Thoracic aorta (tissue), 2 donors: ENCODE measurements around the gene OR51I2. TPM values are rescaled to one million over a fixed set of nuclear protein-coding genes. Genes with fewer than 3 reads are reported as not detected.

ENCODE experiments used
- ATAC-seq: fragments of 150-250 bp; one replicate; pipeline ENCODE4 v1.8.0; 2017; ENCODE audit warnings: low read depth; ENCODE audit not compliant: insufficient number of reproducible peaks, low FRiP score
- DNase-seq: peaks from one replicate; pipeline ENCODE4 v3.0.0-alpha.2; 2020; ENCODE audit warnings: low spot score
- H3K27ac ChIP-seq, 2 donors: fragments of 200-600 bp; sonication (generic); 1 replicate in 1 of 2; 2 replicates in 1 of 2; pipeline ENCODE4 v1.5.1; 2016; ENCODE audit warnings: mild to moderate bottlenecking in 2 of 2, moderate library complexity in 2 of 2
- H3K27me3 ChIP-seq: fragments of 200-600 bp; sonication (generic); replicated peaks from 2 replicates; pipeline ENCODE4 v1.6.0; 2016; ENCODE audit warnings: mild to moderate bottlenecking; ENCODE audit not compliant: insufficient read depth
- H3K36me3 ChIP-seq: fragments of 200-600 bp; sonication (generic); one replicate; pipeline ENCODE4 v1.5.1; 2016
- H3K4me1 ChIP-seq, 2 donors: fragments of 200-600 bp; sonication (generic); 1 replicate in 1 of 2; 2 replicates in 1 of 2; pipeline versions ENCODE4 v1.5.1 to v1.6.0; 2016; ENCODE audit warnings: low read depth in 2 of 2, mild to moderate bottlenecking in 1 of 2; ENCODE audit not compliant: control insufficient read depth in 1 of 2
- H3K4me3 ChIP-seq: fragments of 200-600 bp; sonication (generic); 2 replicates; pipeline ENCODE4 v1.5.1; 2016; ENCODE audit warnings: mild to moderate bottlenecking
- H3K9me3 ChIP-seq: fragments of 200-600 bp; sonication (generic); 2 replicates; pipeline ENCODE4 v1.5.1; 2016
- total RNA-seq, 2 donors: library from RNA; depleted of rRNA; stranded (reverse); fragments of >200 nt; gene quantifications; one replicate each; pipeline versions ENCODE4 v1.1.0 to v1.2.3, GENCODE V29; 2016
- TF ChIP-seq, protein P1 (sequence below): fragments of 200-600 bp; sonication (generic); IDR thresholded peaks from one replicate; pipeline ENCODE4 v1.5.1; 2019; ENCODE audit warnings: antibody characterized with exemption

The OR51I2 gene
- total RNA-seq, 2 donors from 2014 or later: not detected

DNA sequence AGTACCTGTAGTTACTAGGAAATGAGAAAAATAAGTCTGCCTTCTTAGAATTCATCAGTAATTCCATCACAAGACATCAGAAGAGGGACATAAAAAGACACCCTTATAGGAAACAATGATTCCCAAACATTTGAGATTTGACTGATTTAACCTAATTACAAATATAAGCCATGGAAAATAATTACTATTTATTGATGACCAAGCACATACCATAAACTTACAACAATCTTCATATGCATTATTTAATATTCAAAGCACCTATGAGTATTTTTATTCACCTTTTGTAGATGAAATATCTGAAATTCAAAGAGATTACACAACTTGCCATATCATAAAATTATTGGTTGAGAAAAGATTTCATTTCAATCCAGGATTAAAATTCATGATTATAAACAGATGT, 24.8 kb downstream of the OR51I2 start:
- Histone ChIP-seq H3K27ac (no peak overlapping the region), H3K27me3 (no peaks in the 10 kb centered on the region), H3K4me3 (no peak overlapping the region), H3K9me3 (no peaks in the 10 kb centered on the region), H3K4me1 (no peaks in the 10 kb centered on the region), H3K36me3 (no peaks in the 10 kb centered on the region)
- no peak for ATAC-seq
- TF ChIP-seq, protein P1, sequence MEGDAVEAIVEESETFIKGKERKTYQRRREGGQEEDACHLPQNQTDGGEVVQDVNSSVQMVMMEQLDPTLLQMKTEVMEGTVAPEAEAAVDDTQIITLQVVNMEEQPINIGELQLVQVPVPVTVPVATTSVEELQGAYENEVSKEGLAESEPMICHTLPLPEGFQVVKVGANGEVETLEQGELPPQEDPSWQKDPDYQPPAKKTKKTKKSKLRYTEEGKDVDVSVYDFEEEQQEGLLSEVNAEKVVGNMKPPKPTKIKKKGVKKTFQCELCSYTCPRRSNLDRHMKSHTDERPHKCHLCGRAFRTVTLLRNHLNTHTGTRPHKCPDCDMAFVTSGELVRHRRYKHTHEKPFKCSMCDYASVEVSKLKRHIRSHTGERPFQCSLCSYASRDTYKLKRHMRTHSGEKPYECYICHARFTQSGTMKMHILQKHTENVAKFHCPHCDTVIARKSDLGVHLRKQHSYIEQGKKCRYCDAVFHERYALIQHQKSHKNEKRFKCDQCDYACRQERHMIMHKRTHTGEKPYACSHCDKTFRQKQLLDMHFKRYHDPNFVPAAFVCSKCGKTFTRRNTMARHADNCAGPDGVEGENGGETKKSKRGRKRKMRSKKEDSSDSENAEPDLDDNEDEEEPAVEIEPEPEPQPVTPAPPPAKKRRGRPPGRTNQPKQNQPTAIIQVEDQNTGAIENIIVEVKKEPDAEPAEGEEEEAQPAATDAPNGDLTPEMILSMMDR: no peak
- no peak for DNase-seq

DNA sequence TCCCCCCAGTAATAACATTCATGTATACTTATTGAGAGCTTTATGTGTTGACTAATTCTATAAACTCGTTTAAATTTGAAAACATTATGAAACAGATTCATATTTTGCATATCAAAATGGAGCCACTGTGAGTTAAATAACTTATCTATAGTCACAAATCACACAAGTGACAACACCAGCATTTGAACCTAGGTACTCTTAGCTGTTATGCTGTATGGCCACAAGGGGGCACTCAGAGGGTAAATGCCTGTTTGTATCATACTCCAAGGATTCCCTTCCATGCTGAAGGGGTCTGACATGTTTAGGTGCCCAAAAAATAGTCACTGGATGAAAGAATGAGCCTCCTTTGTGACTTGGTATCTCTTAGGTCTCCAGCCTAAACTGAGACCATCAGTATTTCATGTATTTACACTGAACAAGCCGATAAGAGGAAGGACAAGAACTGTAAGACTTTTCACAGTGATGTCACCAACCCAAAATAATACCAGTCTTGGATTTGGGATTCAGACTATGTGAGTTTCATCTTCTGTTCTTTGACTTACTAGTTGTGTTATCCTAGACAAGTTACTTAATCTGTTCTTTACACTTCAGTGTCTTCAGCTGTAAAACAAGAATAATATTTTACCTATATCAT, 27.2 kb downstream of the OR51I2 start:
- no peak for ATAC-seq
- Histone ChIP-seq H3K9me3 (no peaks in the 10 kb centered on the region), H3K36me3 (no peaks in the 10 kb centered on the region), H3K4me1 (no peaks in the 10 kb centered on the region), H3K4me3 (no peak overlapping the region), H3K27me3 (no peaks in the 10 kb centered on the region), H3K27ac (no peak overlapping the region)
- TF ChIP-seq, protein P1: peak; percentile 62
- no peak for DNase-seq

DNA sequence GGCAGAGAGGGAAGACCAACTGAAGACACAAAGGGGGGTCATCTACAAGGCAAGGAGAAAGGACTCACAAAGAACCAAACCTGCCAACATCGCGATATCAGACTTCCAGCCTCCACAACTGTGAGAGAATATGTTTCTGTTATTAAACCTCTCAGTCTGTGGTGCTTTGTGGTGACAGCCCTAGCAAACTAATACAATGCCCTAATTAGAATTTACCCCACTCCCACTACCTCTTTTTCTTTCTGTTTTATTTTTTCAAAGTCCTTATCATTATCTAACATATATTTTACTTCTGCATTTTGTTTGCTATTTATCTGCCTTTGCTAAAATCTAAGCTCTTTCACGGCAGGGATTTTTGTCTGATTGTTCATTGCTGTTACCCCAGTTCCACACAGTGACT, 36.9 kb downstream of the OR51I2 start:
- TF ChIP-seq, protein P1: no peak
- ATAC-seq (no peak), DNase-seq (no peak)
- H3K4me1 ChIP-seq: no peaks in the 10 kb centered on the region
- no peak overlapping the region for H3K27ac ChIP-seq
- no peaks in the 10 kb centered on the region for H3K9me3 ChIP-seq
- H3K4me3 ChIP-seq: no peak overlapping the region
- H3K27me3 ChIP-seq: no peaks in the 10 kb centered on the region
- no peaks in the 10 kb centered on the region for H3K36me3 ChIP-seq

DNA sequence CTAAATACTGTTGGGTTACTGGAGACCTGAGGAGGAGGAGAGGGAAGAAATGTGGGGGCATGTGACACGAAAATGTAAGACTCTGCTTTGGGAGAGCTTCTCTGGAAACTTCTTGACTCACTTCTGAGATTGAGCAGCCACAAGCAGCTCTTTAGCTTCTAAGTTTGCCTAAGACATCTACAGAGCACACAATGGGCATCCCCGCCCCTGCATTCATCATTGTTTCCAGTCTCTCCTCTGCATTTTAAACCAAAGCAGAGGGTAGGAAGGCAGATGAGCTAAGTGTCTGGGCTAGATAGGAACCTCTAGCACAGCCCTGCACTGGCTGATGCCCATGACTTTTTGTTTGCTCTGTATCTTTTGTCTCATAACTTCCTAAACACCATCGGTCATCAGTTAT, 37.3 kb downstream of the OR51I2 start:
- DNase-seq (no peak), ATAC-seq (no peak)
- Histone ChIP-seq H3K36me3 (no peaks in the 10 kb centered on the region), H3K9me3 (no peaks in the 10 kb centered on the region), H3K27me3 (no peaks in the 10 kb centered on the region), H3K27ac (no peak overlapping the region), H3K4me1 (no peaks in the 10 kb centered on the region), H3K4me3 (no peak overlapping the region)
- TF ChIP-seq, protein P1: no peak

DNA sequence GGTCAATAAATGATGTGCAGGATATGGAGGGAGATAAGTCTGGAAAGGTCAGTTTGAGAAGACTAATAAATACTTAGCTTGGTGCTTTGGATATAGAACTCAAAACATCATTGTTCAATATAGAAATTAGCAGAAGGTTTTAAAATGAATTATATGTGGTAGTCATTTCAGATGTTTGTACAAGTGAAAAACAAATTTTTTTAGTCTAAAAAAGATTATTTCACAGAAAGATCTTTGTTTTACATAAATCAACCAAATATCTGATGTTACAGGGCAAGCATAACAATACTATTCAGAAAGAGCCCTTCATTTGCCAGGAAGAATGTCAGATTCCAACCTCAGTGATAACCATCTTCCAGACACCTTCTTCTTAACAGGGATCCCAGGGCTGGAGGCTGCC, 39.3 kb downstream of the OR51I2 start, which contains the start of gene OR52D1:
TSS of gene OR52D1 (plus strand) at position 301 of the 400 bp plus-strand sequence. CDS start at position 323, 22 bp downstream.
- DNase-seq (no peak), ATAC-seq (no peak)
- Histone ChIP-seq H3K36me3 (no peaks in the 10 kb centered on the region), H3K4me1 (no peaks in the 10 kb centered on the region), H3K27me3 (no peaks in the 10 kb centered on the region), H3K9me3 (no peaks in the 10 kb centered on the region), H3K4me3 (no peak within 1 kb of the TSS), H3K27ac (no peak within 1 kb of the TSS)
- TF ChIP-seq, protein P1: no peak
